Esophagus muscularis mucosa (tissue), 4 donors: ENCODE results near the gene PPIL1.

Experiments
- CTCF ChIP-seq, 3 experiments: fragments of 200-600 bp in 2 of 3; fragments of 450-650 bp in 1 of 3; sonication (generic) in 2 of 3; IDR thresholded peaks; one replicate each; pipeline ENCODE4 v1.5.1; 2017 to 2019; ENCODE audit warnings: antibody characterized with exemption in 3 of 3, mild to moderate bottlenecking in 2 of 3, moderate library complexity in 1 of 3
- EP300 ChIP-seq: sonication (generic); formaldehyde crosslinking; IDR thresholded peaks from one replicate; pipeline ENCODE4 v1.6.1; 2017; ENCODE audit warnings: antibody characterized with exemption
- POLR2A ChIP-seq: fragments of 450-650 bp; IDR thresholded peaks from one replicate; pipeline ENCODE4 v1.6.1; 2017; ENCODE audit warnings: antibody characterized with exemption, moderate library complexity, mild to moderate bottlenecking, low read depth
- POLR2AphosphoS5 ChIP-seq, 2 donors: sonication (generic); formaldehyde crosslinking; IDR thresholded peaks; one replicate each; pipeline ENCODE4 v1.6.1; 2017; ENCODE audit warnings: antibody characterized with exemption in 2 of 2

- TF ChIP-seq CTCF (IDR thresholded peaks at IDR 0.05) (no peak), EP300 (no peak), POLR2A (no peak), POLR2AphosphoS5 (IDR thresholded peaks at IDR 0.05) (no peak)
Measured at GRCh38 chr6:36862164-36862847, 12.3 kb downstream of the PPIL1 start.
